HG02588 (cell line): ENCODE data around the gene CNOT6.

ENCODE experiments used
- ATAC-seq: cut with Tn5 transposase; IDR thresholded peaks from one replicate; pipeline ENCODE4 v1.9.1; 2021; ENCODE audit warnings: mild to moderate bottlenecking, moderate library complexity; ENCODE audit not compliant: unreplicated experiment

CNOT6 gene

DNA sequence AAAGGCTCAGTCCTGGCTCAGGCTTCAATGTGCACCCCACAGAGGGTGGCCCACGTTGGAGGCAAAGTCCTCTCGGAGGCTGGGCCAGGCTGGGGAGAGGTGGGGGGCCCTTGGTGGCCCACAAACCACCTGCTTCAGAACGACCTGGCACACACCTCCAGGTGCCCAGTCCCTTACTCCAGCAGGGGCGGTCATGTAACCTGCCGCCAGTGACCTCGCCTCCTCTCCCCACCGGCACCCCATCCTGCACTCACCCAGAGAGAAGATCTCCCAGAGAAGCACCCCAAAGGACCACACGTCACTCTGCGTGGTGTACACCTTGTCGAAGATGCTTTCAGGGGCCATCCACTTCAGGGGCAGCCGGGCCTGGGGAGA lies 119.6 kb downstream of the CNOT6 start:
- no peak for ATAC-seq

DNA sequence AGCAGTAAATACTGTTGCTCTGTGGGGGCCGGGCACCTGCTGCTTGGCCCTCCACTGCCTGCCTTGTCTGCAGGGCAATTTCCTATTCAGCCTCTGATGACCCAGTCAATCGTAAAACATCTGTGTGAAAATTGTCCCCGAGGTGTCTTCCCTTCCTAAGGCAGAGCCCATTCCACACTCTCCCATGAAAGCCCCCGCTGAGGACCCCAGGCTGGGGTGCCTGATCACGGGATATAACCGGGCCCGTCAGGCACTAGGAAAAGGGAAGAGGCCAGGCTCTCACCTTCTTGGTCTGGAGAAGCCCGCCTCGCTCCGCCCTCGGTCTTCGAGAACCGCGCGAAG lies 124.3 kb downstream of the CNOT6 start:
- ATAC-seq = no peak

DNA sequence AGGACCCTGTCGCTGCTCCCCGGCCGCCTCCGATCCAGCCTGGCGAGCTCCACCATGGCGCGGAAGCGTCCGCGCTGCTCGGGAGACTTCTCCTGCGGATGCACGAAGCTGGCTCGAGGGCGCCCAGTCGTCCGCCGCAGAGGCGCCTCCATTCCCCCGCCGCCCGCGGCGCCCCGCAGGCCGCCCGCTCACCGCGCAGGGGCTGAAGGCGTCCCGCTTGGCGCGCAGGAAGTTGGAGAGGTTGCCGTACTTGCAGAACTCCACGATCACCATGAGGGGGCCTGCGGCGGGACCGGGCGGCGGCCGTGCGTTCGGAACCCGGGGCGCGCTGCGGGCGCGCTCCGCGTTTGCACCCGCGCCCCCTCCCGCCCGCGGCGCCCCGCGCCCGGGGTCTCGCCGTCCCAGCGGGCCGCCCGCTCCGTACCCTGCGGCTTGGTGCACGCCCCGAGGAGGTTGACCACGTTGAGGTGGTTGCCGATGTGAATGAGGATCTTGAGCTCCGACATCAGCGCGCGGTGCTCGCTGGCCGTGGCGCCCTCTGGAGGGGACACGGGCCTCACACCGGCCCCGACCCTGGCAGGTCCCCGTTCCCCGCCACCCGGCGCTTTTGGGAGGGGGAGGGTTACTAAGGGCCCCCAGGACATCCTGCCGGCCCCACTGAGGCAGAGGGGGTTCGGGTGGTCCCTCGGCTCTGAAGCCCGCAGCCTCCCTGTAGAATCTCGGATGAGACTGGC lies 124.8 kb downstream of the CNOT6 start:
- no peak for ATAC-seq

DNA sequence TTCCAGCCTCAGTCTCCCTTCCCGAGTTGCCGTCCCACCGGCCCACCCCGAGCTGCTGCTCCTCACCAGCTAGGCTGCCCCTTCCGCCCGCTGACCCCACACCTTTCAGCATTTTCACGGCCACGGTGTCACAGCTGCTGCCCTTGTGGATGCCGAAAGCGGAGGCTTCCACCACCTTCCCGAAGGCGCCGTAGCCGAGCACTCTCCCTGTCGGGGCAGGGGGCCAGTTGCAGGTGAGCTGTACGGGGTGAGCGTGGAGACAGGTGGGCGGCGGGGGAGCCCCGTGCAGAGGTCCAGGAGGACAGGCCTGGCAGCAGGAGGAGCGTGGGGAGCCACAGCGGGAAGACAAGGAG lies 125.4 kb downstream of the CNOT6 start:
- no peak for ATAC-seq

DNA sequence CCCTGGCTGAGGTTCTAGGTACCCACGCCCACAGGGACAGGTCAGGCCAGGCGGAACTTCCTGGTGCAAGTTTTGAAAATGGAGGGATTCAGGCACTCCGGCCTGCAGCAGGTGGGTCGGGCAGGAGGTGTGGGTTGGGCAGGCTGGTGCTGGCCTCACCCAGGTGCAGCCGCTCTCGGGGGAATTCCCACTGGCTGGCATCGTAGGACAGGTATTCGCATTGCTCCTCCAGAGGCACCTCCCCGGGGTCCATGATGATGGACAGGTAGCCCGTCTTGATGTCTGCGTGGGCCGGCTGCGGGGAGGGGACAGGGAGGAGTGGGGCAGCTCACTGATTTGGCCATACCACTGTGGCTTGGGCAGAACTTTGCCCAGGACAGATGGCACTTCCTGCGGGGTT lies 125.8 kb downstream of the CNOT6 start:
- ATAC-seq = no peak

DNA sequence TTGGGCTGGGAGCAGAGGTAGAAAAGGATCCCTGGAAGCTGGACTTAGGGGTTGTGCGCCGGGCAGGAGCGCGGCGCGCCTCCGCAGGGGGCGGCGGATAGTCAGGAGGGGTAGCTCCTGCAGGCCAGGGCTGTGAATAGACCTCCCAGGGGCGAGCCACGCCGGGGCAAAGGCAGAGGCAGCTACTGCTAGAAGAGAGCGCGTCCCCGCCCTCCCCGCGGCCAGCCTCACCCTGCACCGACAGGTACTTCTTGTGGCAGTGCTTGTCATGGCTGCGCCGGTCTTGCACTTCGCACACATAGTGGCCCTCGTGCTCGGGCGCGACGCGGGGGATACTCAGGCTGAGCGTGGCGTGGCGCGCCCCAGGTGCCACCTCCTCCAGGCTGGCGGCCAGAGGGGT lies 127.1 kb downstream of the CNOT6 start:
- ATAC-seq = no peak

DNA sequence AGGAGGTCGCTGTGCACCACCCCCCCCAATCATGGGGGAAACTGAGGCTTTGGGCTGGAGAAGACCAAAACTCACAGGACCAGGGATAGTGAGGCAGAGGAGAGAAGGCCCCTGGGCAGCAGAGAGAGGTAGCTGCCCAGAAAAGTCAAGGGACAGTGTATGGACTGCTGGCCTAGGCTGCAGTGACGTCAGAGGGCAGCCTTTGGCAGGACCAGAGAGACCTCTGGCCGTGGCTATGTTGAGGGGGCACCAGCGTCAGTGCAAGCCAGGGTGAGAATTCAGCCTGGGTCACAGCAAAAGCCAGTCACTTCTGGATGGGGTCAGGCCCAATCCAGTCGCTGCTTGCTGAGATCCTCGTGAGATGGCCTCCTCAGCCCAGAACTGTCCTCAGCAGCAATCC lies 128.7 kb downstream of the CNOT6 start:
- no peak for ATAC-seq

DNA sequence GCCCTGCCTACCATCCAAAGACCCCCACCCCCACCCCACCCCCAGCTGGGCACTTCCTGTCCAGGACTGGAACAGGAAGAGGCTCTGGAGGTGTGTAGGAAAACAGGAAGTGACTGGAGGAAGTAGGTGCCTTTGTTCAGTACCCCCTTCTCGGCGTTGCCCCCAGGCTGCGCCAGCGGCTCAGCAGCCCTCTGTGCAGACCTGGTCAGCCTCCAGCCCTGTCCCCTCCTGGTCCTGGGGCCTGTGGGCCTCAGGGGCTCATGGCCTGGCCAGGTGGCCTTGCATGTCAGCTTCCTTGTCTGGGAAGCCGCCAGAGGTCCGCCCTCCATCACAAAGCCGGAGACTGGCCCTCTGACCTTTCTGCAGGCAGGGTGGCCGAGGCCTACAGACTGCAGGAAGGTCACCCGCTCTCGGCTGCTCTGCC lies 129.2 kb downstream of the CNOT6 start:
- ATAC-seq = no peak

DNA sequence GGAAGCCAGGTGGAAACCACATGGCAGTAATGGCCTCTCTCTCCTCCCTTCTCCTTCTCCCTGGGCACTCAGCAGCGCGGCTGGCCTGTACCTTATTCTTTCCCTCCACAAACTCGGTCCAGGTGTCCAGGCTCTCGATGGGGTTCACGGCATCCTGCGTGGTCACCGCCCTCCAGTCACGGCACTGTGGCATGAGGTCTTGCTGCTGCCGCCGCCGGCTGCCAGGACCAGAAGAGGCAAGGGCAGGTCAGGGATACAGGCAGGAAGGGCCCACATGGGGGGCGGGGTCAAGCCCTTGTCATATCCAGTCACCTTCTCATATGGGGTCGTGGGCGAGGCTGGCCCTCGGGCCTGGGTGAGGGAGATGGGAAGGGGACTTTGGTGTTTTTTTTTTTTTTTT lies 129.7 kb downstream of the CNOT6 start:
- ATAC-seq = no peak

DNA sequence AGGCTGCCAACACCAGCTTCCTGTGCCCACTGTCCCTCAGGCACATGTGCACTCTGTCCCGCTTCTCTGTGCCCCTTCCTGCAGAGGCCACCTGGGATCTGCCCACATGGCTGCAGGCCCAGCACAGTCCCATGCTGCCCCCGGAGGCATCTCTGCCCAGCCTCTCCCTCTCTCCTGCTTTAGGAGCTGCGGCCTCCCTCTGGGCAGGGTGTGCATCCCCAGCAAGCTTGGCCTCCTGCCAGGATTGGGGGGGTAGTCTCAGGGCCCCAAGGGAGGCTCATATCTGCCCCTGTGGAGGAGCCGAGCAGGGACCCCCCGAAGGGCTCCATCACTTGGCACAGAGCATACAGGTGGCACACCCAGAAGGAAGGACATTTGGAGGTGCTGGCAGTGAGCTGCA lies 130.4 kb downstream of the CNOT6 start:
- ATAC-seq = no peak

DNA sequence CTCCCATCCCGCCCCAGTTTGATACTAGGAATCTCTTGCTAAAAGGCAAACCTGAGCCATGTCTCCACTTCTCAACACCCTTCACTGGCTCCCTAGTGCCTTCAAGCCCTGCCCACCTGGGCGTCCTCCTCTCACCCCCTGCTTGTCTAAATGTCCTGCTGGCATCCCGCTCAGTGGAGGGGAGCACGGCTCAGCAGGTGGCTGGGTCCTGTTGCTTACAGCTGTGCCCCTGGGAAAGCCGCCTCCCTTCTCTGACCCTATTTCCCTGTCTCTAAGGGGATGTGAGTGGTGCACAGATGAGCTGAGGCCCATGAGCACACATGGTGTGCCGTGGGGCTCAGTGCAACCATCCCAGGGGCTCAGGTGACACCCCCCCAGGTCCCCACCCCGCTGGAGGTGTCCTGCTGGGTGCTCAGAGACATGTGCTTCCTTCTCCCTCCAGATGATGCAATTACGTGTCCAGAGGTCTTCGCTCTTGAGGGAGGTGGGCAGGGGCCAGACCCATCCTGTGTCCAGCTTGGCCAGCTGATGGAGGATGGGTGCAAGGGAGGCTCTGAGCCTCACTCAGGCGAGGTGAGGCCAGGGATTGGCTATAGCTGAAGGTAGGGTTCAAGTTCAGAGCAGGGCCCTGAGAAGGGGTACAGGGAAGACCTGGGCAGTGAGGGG lies 131.1 kb downstream of the CNOT6 start:
- ATAC-seq = no peak

DNA sequence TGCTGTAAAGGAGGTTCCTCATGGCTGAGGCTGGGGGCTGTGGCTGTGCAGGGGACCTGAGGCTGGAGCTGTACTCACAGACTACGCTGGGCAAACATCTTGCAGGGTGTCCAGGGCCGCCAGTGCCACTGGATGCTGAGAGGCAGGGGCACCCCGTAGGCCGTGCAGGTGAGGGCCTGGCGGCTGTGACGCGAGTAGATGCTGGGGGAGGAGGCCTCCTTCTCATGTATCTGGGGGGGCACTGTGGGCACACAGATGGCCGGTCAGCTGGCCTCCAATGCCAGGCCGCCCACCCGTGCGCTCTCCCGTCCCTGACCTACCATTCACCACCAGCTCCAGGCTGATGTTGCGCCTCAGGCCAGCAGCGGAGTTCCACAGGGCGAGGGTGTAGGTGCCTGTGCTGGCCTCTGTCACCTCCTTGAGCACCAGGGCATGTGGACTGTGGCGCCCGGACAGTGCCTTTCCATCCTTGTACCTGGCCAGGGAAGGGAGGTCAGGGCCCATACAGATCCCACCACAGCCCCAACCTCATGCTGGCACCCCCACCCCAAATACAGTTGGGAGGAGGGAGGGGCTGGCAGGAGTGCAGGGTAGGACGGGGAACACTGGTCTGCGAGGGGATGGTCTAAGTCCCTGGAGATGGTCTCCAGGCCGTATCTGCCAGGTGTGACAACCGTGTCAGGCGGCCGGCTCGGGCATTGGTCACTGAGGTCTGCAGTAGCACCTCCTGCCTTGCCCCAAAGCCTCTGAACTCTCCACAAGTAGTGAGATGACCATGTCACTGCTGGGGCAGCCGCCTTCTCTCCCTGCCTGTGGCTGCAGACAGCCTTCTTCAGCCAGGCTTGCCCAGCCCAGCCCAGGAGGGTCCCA lies 131.8 kb downstream of the CNOT6 start:
- no peak for ATAC-seq

DNA sequence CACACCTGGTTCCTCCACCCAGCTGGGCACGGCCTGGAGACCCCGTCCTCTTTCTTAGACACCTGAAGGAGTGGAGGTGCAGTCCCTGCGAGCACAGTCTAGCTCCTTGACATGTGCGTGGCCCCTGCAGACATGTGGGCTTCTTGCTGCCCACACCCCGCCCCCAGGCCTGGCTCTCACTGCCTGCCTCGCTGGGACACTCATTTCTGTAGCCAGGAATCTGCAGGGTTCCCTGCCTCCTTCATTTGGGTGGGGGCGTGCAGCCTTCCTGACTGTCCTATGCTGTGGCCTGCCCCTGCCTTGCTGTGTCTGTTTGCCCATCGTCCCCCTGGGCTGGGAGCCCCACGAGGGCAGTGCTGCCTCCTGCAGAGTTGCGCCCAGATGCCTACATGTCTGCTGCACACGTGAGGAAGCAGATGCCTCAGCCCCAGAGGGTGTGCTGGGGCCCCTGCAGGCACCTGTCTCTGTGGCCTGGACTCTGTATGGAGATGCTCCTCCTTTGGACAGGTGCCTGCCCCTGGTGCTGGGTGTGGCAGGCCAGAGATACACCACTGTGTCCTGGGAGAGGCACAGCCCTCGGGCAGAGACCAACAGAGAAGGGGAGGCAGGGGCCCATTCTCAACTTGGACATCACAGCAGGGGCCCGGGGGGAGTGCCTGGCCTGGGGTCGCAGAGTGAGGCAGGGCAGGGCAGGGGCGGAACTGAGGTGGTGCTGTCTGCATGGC lies 132.6 kb downstream of the CNOT6 start:
- ATAC-seq = no peak

DNA sequence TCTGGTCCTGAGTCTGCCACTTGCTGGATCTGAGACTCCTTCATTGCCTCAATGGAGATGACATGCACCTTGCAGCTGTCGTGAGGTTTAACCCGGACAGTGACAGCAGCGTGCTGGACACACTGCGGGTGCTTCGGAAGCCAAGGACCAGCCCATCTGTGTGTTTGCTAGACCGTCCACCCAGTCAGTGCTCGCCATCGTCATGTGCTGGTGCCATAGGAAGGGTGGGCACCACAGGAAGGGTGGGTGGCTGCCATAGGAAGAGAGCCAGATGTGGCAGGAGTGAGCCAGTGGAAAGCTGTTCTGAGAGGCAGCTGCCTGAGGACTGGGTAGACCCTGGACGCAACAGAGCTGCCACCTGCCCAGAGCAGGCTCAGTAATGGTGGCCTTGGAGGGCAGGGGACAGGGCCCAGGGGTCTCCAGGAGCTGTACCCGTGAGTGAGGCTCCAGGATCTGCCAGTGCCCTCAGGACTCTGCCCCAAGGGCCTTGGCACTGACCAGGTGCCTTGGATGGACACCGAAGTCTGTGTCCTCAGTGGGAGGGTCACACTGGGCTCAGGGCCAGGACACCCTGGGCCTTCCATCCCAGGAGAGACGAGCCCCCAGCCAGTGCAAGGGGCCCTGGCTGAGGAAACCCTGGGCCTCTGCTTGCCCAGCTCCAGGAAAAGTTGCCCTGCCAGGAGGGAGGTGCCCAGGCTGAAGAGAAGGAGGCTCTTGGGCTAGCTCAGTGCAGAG lies 133.4 kb downstream of the CNOT6 start:
- ATAC-seq = no peak
